ENCODE data around the gene PANK3.

The PANK3 gene

DNA sequence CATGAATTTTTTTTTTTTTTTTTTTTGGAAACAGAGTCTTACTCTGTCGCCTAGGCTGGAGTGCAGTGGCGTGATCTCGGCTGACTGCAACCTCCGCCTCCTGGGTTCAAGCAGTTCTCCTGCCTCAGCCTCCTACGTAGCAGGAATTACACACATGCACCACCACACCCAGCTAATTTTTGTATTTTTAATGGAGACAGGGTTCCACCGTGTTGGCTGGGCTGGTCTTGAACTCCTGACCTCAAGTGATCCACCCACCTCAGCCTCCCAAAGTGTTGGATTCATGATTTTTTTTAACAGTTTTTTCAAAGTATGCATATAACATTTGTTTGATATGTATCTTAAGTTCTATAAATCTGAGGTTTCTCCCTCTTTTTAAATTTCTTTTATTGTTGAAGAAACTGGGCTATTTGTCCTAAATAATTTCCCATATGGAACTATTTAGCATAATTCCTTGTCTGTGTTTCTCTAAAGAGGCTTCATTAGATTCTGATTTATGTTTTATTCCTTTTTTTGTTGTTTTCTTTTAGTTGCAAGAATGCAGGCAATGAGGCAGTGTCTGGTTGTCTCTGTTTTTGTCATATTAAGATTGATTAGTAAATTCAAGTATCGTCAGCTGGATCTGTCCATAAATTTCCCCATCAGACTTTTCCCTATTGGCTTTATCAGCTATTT lies 76.5 kb downstream of the PANK3 start:
- DNase-seq (ENCODE audit: low read depth) = no peak
- H3K4me3 ChIP-seq (ENCODE audit: low read depth, low read length) = no peak overlapping the region

All from skeletal muscle cell (primary cell).